Tibial nerve (tissue), 4 donors: ENCODE results near the gene OTOP2. TPM values are rescaled to one million over a fixed set of nuclear protein-coding genes. Genes with fewer than 3 reads are reported as not detected.

ENCODE experiments used
- DNase-seq, 2 donors: peaks; one replicate each; pipeline ENCODE4 v3.0.0-alpha.2; 2019; ENCODE audit warnings: low spot score in 2 of 2
- H3K27ac ChIP-seq, 4 donors: fragments of 200-600 bp; sonication (generic) in 3 of 4; one replicate each; pipeline ENCODE4 v1.5.1; 2017 to 2019; ENCODE audit warnings: mild to moderate bottlenecking in 1 of 4
- H3K27me3 ChIP-seq, 2 donors: fragments of 200-600 bp; sonication (generic) in 1 of 2; one replicate each; pipeline versions ENCODE4 v1.5.1 to v1.6.0; 2017 to 2019
- H3K36me3 ChIP-seq, 3 donors: fragments of 200-600 bp; sonication (generic); one replicate each; pipeline ENCODE4 v1.5.1; 2018 to 2019
- H3K4me1 ChIP-seq, 4 donors: fragments of 200-600 bp; sonication (generic) in 3 of 4; one replicate each; pipeline ENCODE4 v1.5.1; 2017 to 2019
- H3K4me3 ChIP-seq, 4 donors: fragments of 200-600 bp; sonication (generic) in 3 of 4; one replicate each; pipeline ENCODE4 v1.5.1; 2017 to 2019; ENCODE audit warnings: mild to moderate bottlenecking in 1 of 4, moderate library complexity in 1 of 4
- H3K9me3 ChIP-seq, 4 donors: fragments of 200-600 bp; sonication (generic) in 3 of 4; one replicate each; pipeline ENCODE4 v1.5.1; 2017 to 2019
- CTCF ChIP-seq, 5 experiments: fragments of 200-600 bp in 3 of 5; fragments of 450-650 bp in 2 of 5; sonication (generic) in 3 of 5; IDR thresholded peaks; one replicate each; pipeline ENCODE4 v1.5.1; 2016 to 2019; ENCODE audit warnings: antibody characterized with exemption in 5 of 5, mild to moderate bottlenecking in 3 of 5, moderate library complexity in 2 of 5
- EP300 ChIP-seq, 2 donors: sonication (generic); formaldehyde crosslinking; IDR thresholded peaks; one replicate each; pipeline ENCODE4 v1.6.1; 2017; ENCODE audit warnings: antibody characterized with exemption in 2 of 2, mild to moderate bottlenecking in 1 of 2
- POLR2A ChIP-seq, 2 donors: fragments of 450-650 bp; IDR thresholded peaks; one replicate each; pipeline ENCODE4 v1.6.1; 2017; ENCODE audit warnings: antibody characterized with exemption in 2 of 2, mild to moderate bottlenecking in 2 of 2, moderate library complexity in 2 of 2
- WGBS, 2 donors: methylation state at CpG; one replicate each; pipeline ENCODE4 v1.1.5; 2018; 5-methylcytosine and 5-hydroxymethylcytosine counted together
- total RNA-seq, 4 donors: library from RNA; depleted of rRNA; stranded (reverse); fragments of >200 nt; gene quantifications; one replicate each; pipeline ENCODE4 v1.1.0, GENCODE V29; 2016

OTOP2 gene
- total RNA-seq, 4 donors from 2014 or later = not detected

- DNase-seq = no peak
- no peaks in the 10 kb centered on the region for H3K4me1 ChIP-seq
- TF ChIP-seq CTCF (IDR thresholded peaks at IDR 0.05) (no peak), EP300 (IDR thresholded peaks at IDR 0.05) (no peak), POLR2A (IDR thresholded peaks at IDR 0.05) (no peak)
- H3K27me3 ChIP-seq = peaks cover 0 to 28% of the 10 kb centered on the region in 2 donors
- WGBS, 2 donors = 47% methylated on average over 9 of the region's 12 CpGs; no CpG with 5 or more reads in 1 of the 2 donors
- no peaks in the 10 kb centered on the region for H3K36me3 ChIP-seq
- no peak overlapping the region for H3K4me3 ChIP-seq
- no peak overlapping the region for H3K27ac ChIP-seq
- H3K9me3 ChIP-seq = no peaks in the 10 kb centered on the region
Measured at GRCh38 chr17:74949455-74950115, 25.5 kb downstream of the OTOP2 start.

DNA sequence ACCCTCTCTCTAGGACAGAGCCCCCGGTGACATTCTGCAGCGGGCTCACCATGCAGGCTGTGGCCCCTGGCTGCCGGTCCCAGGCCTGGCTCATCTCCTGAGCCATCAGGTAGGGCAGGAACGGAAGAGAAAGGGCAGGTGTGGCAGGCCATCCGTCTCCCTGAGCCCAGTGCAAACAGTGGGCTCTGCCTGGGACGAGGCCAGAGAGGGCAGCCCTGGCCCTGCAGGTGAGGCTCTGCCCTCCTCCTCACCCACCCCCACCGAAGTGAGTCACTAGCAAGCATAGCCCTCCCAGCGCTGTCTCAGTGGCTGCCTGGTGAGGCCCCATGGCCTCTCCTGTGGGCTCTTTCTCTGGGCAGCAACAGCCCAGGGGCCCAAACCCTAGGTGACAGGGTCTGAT, 26.1 kb downstream of the OTOP2 start:
- WGBS, 2 donors = 57 to 63% methylated on average over 6 to 7 of the region's 8 CpGs
- TF ChIP-seq CTCF (IDR thresholded peaks at IDR 0.05) (no peak), POLR2A (IDR thresholded peaks at IDR 0.05) (no peak), EP300 (IDR thresholded peaks at IDR 0.05) (no peak)
- H3K27me3 ChIP-seq = peaks cover 0 to 28% of the 10 kb centered on the region in 2 donors

GRCh38 chr17:74951065-74951464, 27.0 kb downstream of the OTOP2 start:
- H3K36me3 ChIP-seq = no peaks in the 10 kb centered on the region
- 52 to 58% methylated on average over 2 of the region's 3 CpGs for WGBS, 2 donors

More for the DNA sequence above, 26.1 kb downstream of the OTOP2 start:
- Histone ChIP-seq H3K9me3 (no peaks in the 10 kb centered on the region), H3K4me3 (no peak overlapping the region), H3K27ac (no peak overlapping the region), H3K4me1 (no peaks in the 10 kb centered on the region), H3K36me3 (no peaks in the 10 kb centered on the region)
- DNase-seq = no peak

DNA sequence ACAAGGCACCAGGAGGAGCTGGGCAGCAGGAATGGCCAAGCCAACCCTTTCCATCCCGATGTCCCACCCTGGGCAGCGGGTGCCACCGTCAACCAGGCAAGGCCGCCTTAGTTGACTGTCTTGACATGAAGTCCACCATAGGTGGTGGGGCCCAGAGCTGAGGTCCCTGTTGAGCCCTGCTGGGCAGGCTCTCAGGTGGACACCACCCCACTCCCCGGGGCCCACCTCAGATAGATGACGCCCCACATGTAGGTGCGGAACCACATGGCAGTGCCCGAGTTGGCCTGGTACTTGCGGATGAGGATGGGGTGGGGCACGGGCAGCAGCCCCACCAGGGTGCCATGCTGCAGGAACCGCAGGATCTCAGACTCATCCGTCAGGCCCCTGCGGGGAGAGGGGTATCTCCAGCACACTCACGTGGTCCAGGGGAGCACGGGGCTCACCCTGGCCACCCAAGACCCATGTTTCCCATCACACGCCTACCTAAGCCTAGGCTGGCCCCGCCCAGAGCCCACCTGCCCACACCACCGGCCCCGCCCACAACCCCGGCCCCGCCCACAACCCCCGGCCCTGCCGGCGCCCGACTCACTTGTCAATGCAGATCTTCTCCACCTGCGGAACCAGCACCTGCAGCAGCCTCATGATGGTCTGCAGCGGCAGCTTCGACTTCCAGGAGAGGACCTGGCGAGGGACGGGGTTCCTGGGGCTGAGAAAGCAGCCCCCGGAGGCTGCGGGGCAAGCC, 27.8 kb downstream of the OTOP2 start:
- Histone ChIP-seq H3K9me3 (no peaks in the 10 kb centered on the region), H3K27me3 (peaks cover 0 to 18% of the 10 kb centered on the region in 2 donors), H3K27ac (no peak overlapping the region), H3K4me1 (no peaks in the 10 kb centered on the region), H3K4me3 (no peak overlapping the region), H3K36me3 (no peaks in the 10 kb centered on the region)
- 73 to 89% methylated on average over 10 to 31 of the region's 32 CpGs for WGBS, 2 donors
- no peak for DNase-seq
- no peak for TF ChIP-seq POLR2A (IDR thresholded peaks at IDR 0.05)
- TF ChIP-seq EP300 (IDR thresholded peaks at IDR 0.05) = no peak
- TF ChIP-seq CTCF (IDR thresholded peaks at IDR 0.05) = no peak

More at GRCh38 chr17:74951065-74951464, 27.0 kb downstream of the OTOP2 start:
- TF ChIP-seq EP300 (IDR thresholded peaks at IDR 0.05) (no peak), POLR2A (IDR thresholded peaks at IDR 0.05) (no peak), CTCF (IDR thresholded peaks at IDR 0.05) (no peak)
- H3K9me3 ChIP-seq = no peaks in the 10 kb centered on the region
- H3K27ac ChIP-seq = no peak overlapping the region
- no peaks in the 10 kb centered on the region for H3K4me1 ChIP-seq
- peaks cover 0 to 23% of the 10 kb centered on the region in 2 donors for H3K27me3 ChIP-seq
- DNase-seq = no peak
- no peak overlapping the region for H3K4me3 ChIP-seq
